Kidney (tissue), 14 donors: ENCODE measurements around the gene SMYD3. TPM values are rescaled to one million over a fixed set of nuclear protein-coding genes. Genes with fewer than 3 reads are reported as not detected.
A peak's percentile ranks its signal among the peaks of the same experiment; 100 is the strongest.

Source experiments
- DNase-seq, 5 donors: peaks; one replicate each; pipeline ENCODE4 v3.0.0-alpha.2; 2013 to 2020
- FAIRE-seq: peaks from 2 replicates; lab custom pipeline; 2012; peaks lifted over from hg19 to GRCh38; lab: Jason Lieb, UNC
- H3K27ac ChIP-seq, 2 donors: one replicate each; pipeline ENCODE4 v1.7.0; 2013; ENCODE audit warnings: low read depth in 2 of 2, low read length in 2 of 2, inconsistent platforms in 1 of 2
- H3K27me3 ChIP-seq: one replicate; pipeline ENCODE4 v1.7.1; 2013; ENCODE audit warnings: low read length, inconsistent platforms; ENCODE audit not compliant: control insufficient read depth, insufficient read depth
- H3K36me3 ChIP-seq, 3 donors: one replicate each; pipeline versions ENCODE4 v1.7.0 to v1.7.1; 2013; ENCODE audit warnings: low read length in 3 of 3, control low read depth in 1 of 3, inconsistent platforms in 1 of 3; ENCODE audit not compliant: insufficient read depth in 3 of 3, control insufficient read depth in 2 of 3
- H3K4me1 ChIP-seq, 3 donors: one replicate each; pipeline versions ENCODE4 v1.7.0 to v1.7.1; 2013; ENCODE audit warnings: low read length in 3 of 3, inconsistent platforms in 1 of 3, low read depth in 1 of 3; ENCODE audit not compliant: control insufficient read depth in 2 of 3, insufficient read depth in 2 of 3
- H3K4me3 ChIP-seq, 3 donors: one replicate each; pipeline versions ENCODE4 v1.7.0 to v1.8.1; 2013; ENCODE audit warnings: low read length in 3 of 3, control low read depth in 1 of 3, inconsistent platforms in 1 of 3
- H3K9ac ChIP-seq, 3 donors: one replicate each; pipeline versions ENCODE4 v1.7.0 to v1.7.1; 2013; ENCODE audit warnings: low read length in 3 of 3, control low read depth in 1 of 3, inconsistent platforms in 1 of 3
- H3K9me3 ChIP-seq, 3 donors: one replicate each; pipeline versions ENCODE4 v1.7.0 to v1.7.1; 2013; ENCODE audit warnings: low read length in 3 of 3, control low read depth in 1 of 3, inconsistent platforms in 1 of 3; ENCODE audit not compliant: control insufficient read depth in 2 of 3, insufficient read depth in 1 of 3
- intact Hi-C: fragments of 100-400 bp; cut with DNase I; formaldehyde crosslinking; loops from one replicate; pipeline ENCODE4 v1.11.1; 2022
- polyA plus RNA-seq: library from polyadenylated mRNA; stranded (reverse); fragments of 350-450 nt; fragmentation: Illumina TruSeq; extraction: RNeasy Lipid Tissue Mini Kit (QIAGEN cat#74804); gene quantifications from one replicate; pipeline ENCODE4 v1.2.3, GENCODE V29; 2014; ENCODE audit warnings: low read depth, low replicate concordance; ENCODE audit not compliant: insufficient read depth
- total RNA-seq: library from RNA; stranded (reverse); fragmentation: NEBNext Ultra II Directional; extraction: Animal tissue kit (Norgen Biotek cat#: 25700); gene quantifications from one replicate; pipeline ENCODE4 v1.2.1, GENCODE V29; 2021
- TF ChIP-seq, protein P1 (sequence below): IDR thresholded peaks from 3 replicates; pipeline ENCODE4 v1.5.1; 2012; ENCODE audit warnings: mild to moderate bottlenecking, moderate library complexity, borderline replicate concordance; ENCODE audit not compliant: insufficient read depth; ENCODE audit errors: extremely low read depth
- donor health status: control.
- donor health status: control.
- donor health status: control.
- donor health status: control.
- donor health status: control.
- donor health status: DM: yes; HTN: yes; CAD: no.
- donor health status: Normal renal cell carcinoma (clear cell type).

Gene SMYD3
- total and polyA plus RNA-seq, 2 donors from 2014 or later: 23.3 to 23.9 TPM

DNA sequence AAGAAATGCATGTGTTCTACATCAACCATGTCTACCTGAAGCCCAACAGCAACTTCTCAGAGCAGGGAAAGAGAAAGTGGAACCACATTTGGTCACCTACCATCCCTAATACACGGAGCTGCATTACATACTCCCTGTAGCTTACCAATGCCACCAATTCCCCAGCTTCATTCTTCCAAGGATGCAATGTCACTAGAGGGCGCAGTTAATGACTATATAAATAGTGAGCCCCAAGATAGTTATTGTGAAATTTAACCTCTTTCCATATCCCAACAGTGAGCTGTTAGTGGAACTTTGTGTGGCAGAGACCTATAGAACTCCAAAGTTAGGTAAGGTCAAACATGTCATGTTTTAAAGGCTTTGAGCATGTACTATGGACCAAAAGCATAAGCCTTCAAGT is 618.3 kb downstream of the SMYD3 start:
- H3K4me3 ChIP-seq: no peak overlapping the region
- H3K9ac ChIP-seq: no peak overlapping the region
- peak in 1 of 5 donors; percentile 25 for DNase-seq
- H3K36me3 ChIP-seq: no peaks in the 10 kb centered on the region
- intact Hi-C loops: no loop called here
- H3K4me1 ChIP-seq: no peaks in the 10 kb centered on the region
- no peak overlapping the region for H3K27ac ChIP-seq
- no peaks in the 10 kb centered on the region for H3K27me3 ChIP-seq
- FAIRE-seq: no peak
- H3K9me3 ChIP-seq: peaks cover 0 to 4% (median 2%) of the 10 kb centered on the region in 3 donors
- TF ChIP-seq, protein P1, sequence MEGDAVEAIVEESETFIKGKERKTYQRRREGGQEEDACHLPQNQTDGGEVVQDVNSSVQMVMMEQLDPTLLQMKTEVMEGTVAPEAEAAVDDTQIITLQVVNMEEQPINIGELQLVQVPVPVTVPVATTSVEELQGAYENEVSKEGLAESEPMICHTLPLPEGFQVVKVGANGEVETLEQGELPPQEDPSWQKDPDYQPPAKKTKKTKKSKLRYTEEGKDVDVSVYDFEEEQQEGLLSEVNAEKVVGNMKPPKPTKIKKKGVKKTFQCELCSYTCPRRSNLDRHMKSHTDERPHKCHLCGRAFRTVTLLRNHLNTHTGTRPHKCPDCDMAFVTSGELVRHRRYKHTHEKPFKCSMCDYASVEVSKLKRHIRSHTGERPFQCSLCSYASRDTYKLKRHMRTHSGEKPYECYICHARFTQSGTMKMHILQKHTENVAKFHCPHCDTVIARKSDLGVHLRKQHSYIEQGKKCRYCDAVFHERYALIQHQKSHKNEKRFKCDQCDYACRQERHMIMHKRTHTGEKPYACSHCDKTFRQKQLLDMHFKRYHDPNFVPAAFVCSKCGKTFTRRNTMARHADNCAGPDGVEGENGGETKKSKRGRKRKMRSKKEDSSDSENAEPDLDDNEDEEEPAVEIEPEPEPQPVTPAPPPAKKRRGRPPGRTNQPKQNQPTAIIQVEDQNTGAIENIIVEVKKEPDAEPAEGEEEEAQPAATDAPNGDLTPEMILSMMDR: peak; percentile 15

DNA sequence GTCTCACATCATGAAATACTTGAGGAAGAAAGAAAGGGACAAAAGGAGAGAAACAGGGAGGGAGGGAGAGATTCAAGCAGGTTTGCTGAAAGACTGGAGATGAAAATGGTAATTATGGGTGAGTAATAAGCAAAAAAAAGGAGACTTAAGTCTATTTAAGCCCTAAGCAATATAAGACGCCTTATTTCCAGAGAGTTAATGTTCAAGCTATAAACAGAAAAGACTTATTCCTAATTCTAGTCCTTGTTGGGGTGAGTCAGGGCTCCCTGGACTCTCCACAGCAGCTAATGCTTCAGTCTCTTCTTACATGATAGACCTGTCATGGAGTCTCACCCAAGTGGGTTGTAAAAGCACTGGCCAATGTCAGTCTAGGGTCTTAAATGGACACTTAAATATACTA is 619.2 kb downstream of the SMYD3 start:
- Histone ChIP-seq H3K4me3 (no peak overlapping the region), H3K9me3 (peaks cover 0 to 4% (median 0%) of the 10 kb centered on the region in 3 donors), H3K9ac (no peak overlapping the region), H3K27ac (no peak overlapping the region), H3K36me3 (no peaks in the 10 kb centered on the region), H3K27me3 (no peaks in the 10 kb centered on the region), H3K4me1 (no peaks in the 10 kb centered on the region)
- intact Hi-C loops: no loop called here
- FAIRE-seq (no peak), DNase-seq (no peak)
- TF ChIP-seq, protein P1: no peak

DNA sequence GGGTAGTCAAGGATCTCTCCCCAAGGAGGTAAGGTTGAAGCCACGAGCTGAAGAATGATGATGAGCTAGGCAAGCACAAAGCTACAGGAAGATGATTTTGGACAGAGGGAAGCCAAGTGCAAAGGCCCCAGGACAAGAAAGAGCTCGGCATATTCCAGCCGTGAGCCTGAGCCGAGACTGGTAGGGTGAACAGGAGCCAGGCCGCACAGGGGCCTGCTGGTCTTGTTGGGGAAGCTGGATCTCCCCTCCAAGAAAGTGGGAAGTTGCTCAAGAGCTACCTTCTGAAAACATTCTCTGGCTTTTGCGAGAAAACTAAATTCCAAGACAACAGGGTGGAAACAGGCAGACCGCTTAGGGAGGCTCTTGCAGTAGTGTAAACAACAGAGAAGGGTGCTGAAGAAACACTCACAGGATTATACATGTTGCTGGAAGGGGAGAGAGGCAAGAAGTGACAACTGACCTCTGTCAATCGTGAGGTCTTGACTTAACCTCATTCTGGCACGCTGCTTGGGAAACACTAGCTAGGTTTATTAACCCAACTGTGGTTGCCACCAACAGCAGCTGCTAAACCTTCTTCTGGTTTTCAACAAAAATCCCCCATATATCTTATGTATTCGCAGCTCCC is 625.2 kb downstream of the SMYD3 start:
- H3K9ac ChIP-seq: no peak overlapping the region

More for the DNA sequence above, 625.2 kb downstream of the SMYD3 start:
- H3K27ac ChIP-seq: no peak overlapping the region
- intact Hi-C loops: no loop called here
- no peak for FAIRE-seq
- TF ChIP-seq, protein P1: no peak
- H3K4me3 ChIP-seq: no peak overlapping the region
- no peaks in the 10 kb centered on the region for H3K9me3 ChIP-seq
- H3K36me3 ChIP-seq: no peaks in the 10 kb centered on the region
- no peaks in the 10 kb centered on the region for H3K27me3 ChIP-seq
- H3K4me1 ChIP-seq: no peaks in the 10 kb centered on the region
- no peak for DNase-seq
